GM19099 (cell line): ENCODE measurements around the gene MEIKIN.

Experiments used
- POLR2A ChIP-seq: IDR thresholded peaks from 3 replicates; pipeline ENCODE4 v1.6.1; 2011; ENCODE audit warnings: low read depth; ENCODE audit not compliant: insufficient read length; ENCODE audit errors: extremely low read depth

MEIKIN gene

DNA sequence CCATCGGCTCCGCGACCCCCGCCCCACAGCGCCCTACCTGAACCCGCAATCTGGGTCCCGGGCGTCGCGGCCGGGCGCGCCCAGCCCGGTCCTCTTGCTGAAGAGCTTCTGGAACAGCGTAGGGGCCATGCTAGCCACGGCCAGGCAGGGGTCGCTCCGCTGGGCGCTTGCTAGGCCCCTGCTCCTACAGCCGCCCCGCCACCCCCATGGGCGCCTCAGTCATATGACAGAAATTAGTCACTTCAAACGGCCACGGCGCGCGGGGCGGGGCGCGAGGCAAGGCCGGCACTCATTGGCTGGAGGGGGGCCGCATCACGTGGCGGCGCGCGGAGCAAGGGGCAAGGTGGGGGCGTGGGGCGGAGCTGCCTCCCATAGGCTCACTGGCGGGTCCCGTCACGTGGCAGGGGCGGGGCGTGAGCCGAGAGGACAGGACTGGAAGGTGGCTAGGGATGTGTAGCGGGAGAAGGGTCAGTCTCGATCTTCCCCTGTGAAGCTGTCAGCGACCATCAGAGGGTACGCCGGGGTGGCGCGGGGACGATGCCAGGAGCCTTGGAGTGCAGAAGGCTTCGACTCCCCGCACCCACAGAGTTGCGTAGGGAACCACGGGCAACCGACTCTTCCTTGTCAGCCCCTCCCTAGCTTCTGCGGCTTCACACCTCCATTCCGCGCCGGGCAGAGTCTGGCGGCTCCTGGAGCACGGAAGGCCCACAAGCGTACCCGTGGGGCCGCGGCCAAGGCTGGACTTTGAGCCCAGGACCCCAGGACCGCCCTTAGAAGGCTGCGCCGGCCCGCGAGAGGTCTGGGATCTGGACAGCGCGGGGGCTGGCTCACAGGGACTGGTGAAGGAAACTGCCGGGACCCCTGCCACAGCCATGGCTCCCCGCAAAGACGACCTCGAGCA lies 148.4 kb downstream of the MEIKIN start, which contains the start of gene FNIP1:
Gene FNIP1 (minus strand): TSS at position 225 of the 901 bp plus-strand sequence. CDS start 96 bp downstream, at position 129.
- peak; percentile 87 for TF ChIP-seq POLR2A

DNA sequence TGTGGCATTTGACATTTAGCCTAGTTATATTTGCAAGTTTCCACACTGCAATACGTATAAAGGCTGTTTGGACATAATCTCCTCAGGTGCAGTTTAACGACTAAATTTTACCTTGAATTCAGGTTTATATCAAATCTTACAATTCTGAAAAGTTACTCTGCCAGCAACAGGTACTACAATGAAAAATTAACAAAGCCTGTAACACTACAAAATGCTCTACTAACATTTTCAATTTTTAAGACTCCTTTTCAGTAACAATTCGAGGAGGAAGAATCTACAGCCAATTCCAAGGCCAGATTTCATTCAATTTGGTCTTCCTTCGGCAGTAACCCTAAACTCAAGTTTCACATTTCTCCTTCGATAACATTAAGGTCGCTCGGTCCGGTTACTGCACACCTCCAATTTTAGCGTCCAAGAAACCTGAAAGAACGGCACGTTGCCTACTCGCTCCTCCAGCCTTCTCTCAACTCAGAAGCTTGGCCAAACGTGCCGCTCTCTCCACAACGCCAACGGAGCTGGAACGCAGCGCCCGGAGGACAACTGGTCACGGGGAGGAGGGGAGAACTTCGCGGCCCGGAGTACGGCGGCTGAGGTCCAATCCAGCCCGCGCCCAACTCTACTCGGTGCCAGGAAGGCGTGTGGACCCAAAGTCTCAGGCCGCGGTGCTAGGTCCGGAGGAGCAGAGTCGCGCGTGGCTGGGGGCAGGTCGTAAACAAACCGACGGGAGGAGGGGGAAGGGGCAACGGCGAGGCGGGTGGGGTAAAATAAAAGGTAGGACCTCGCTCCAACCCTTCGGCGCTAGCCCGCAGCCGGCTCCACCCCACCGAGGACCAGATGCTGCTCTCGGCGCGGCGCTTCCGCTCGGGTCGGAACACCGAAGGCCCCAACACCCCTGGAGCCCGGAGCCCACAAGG lies 149.3 kb downstream of the MEIKIN start:
- TF ChIP-seq POLR2A, result no peak

DNA sequence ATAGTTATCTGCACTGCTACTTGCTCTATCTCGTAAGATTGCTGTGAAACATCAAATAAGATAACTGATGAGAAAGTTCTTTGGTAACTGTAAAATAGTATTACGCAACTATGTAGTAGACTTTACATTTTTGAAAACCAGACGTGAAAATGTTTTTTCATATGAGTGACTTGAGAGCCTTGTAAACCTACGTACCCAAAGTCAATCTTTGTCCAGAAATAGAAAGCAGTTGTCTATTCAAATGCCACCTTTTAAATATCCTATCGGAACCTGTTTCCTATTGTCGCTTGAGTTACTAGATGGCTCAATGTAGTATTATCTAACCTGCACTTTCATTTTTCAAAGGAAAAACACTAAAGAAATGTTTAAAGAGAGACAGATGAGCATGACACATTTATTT lies 150.2 kb downstream of the MEIKIN start:
- no peak for TF ChIP-seq POLR2A

DNA sequence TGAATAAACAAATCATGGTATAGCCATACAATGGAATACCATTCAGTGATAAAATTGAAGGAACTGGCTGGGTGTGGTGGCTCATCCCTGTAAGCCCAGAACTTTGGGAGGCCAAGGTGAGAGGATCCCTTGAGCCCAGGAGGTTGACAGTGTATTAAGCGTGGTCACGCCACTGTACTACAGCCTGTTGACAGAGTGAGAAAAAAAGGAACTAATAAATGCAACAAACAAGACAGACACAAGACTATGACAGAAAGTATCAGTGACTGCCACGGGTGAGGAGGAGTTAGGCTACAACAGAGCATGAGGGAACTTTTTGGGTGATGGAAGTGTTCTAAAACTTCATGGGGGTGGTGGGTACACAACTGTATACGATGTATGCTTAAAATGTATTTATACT lies 150.9 kb downstream of the MEIKIN start:
- TF ChIP-seq POLR2A, result no peak

DNA sequence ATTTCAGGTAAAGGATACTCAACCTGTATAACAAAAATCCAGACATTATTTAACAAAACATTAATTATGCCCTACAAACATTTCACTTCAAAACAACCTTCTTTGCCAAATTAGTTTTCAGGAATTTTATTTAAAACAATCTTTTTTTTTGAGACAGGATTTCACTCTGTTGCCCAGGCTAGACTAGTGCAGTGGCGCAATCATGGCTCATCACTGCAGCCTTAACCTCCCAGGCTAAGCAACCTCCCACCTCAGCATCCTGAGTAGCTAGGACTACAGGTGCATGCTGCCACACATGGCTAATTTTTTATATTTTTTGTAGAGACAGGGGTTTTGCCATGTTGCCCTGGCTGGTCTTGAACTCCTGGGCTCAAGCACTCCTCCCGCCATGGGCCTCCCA lies 152.6 kb downstream of the MEIKIN start:
- no peak for TF ChIP-seq POLR2A

DNA sequence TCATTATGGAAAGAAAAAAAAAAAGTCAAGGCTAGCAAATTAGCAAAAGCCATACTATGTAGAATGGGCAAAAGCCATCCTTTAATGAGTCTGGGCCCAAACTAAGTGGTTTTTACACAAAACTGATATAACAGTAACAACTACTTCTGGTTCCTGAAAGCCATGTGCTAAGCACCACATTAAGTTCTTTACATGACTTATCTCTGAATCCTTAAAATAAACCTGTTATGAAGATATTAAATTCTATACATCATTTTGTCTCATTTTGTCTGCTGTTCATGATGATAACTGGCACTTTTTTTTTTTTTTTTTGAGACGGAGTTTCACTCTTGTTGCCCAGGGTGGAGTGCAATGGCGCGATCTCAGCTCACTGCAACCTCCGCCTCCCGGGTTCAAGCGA lies 153.6 kb downstream of the MEIKIN start:
- TF ChIP-seq POLR2A, result no peak

DNA sequence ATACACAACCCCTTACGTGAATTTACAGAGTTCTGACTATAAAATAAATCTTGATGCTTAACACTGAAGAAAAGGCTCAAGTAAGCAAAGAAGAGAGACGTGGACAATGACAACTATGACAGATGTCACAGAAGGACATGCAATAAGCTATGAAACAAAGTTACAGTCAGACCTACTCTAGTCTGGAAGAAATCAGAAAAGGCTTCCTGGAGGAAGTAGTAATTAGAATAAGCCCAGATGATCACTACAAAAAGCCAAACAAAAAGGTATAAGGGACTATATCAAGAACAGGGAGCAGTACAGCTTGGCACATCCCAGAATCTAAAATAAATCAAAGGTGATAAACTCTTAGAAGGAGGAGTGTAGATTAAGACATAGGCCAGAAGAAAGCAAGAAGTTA lies 154.9 kb downstream of the MEIKIN start:
- no peak for TF ChIP-seq POLR2A

DNA sequence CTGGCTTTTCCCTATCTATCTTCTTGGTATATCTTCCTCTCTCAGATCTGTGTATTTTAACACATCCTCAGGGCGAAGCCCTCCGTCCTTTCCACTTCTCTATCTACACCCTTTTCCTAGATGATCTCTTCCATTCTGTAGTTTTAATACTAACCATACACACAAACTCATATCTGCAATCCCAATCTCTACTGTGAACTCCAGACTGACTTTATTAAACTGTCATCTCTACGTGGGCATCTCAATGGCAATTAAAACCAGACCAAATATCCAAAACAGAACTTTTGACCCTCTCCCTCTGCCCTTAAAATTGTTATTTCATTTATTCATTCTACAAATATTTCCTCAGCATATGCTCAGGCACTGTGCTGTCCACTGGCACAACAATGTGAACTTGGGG lies 155.7 kb downstream of the MEIKIN start:
- no peak for TF ChIP-seq POLR2A

DNA sequence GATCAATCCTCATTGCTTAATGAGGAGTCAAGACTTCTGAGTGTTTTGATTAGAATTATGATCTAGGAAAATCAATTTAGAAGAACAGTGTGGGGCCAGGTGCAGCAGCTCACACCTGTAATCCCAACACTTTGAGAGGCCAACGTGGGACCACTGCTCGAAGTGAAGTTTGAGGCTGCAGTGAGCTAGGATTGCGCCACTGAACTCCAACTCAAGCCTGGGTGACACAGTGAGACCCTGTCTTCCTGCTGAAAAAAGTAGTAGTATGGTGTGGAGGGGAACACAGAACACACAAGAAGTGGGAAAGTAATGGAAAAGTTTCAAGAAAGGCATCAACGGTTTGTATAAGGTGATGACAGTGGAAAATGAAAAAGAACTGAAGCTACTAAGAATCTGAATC lies 157.7 kb downstream of the MEIKIN start:
- no peak for TF ChIP-seq POLR2A

DNA sequence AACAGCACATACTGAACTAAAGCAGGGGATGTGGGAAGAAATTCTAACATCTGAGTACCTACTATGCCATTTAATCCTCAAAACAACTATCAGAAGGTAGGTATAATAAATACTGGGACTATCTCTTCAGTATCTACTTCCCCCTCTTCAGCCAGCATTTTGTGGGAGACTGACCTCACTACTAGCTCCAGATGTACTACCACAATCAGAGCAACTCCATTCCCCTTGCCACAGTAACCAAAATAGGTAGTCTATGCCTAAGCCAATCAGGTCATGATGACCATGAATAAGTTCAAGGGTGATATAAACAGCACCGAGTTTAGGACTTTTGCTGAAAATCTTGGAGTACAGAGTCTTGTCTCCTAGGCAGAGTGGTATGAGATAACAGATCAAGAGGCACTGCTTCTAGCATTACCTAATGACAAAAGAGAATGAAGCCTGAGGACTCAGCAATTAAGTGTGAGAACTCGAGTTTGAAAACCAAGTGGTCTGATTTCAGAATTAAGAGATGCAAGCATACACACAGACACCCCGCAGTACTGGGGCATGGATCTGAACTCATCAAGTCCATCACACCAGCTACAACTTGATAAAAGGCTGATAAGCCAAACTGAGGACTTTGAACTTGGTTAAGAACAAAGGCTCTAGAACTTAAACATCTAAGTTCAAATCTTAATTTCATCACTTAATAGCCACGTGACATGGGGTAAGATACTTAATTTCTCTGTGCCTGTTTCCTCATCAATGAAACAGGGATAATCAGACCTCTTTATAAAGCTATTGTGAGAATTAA lies 158.4 kb downstream of the MEIKIN start:
- no peak for TF ChIP-seq POLR2A

DNA sequence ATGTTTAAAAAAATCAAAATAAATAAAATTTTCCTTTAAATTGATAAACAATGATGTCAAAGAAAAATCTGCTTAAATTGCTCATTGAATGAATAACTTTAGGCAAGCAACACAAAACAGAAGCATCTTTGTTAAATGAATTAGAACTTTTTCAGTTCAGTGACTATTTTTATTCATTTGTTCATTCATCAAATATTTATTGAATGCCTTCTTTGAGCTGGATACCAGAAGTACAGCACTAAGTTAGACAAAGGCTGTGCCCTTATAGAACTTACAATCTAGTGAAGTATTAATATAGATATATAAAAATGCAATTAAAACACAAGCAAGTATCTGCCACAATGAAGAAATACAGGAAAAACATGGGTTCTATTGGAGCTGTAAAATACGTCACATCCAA lies 159.4 kb downstream of the MEIKIN start:
- no peak for TF ChIP-seq POLR2A

DNA sequence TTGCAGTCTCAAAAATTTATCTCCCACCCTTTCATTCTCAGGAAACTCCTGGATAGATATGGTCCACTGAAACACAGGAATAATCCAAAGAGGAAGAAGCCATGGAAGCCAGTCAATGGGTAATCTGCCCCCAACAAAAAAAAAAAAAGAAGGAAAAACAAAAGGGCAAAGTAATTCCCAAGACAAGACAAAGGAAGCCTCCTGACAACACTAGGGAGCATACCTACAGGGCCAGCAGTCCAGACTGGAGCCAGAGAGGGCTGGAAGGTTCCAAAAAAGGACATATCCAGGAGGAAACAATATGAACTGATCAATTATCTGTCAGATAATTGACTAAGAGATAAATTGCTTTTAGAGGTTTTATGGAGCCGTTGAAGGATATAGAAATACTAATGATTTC lies 161.6 kb downstream of the MEIKIN start:
- TF ChIP-seq POLR2A, result no peak

DNA sequence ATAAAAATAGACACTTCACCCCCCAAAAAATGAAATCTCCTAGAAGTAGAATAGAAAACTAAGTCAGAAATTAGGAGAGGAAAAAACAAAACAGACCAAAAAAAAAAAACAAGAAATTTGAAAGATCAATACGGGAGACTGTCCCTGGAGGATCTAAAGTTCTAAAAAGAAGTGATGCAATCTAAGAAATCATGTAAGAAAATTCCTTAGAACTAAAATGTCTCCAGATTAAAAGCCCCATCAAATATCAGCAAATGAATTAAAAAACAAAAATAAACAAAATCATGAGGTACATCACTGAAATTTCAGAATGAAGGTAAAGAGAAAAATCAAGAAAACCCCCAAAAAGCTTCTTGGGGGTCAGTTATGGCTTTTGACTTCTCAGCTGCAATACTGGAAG lies 162.1 kb downstream of the MEIKIN start:
- TF ChIP-seq POLR2A, result no peak

DNA sequence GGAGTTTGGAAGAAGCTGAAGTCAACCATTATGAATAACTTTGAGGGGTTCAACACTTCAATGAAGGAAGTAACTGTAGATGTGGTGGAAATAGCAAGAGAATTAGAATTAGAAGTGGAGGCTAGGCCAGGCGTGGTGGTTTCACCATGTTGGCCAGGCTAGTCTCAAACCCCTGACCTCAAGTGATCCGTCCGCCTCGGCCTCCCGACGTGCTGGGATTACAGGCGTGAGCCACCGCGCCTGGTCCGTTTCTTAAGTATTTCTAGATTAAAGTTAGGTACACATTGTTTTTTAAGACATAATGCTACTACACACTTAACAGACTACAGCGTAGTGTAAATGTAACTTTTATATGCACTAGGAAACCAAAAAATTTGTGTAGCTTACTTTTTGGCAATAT lies 162.7 kb downstream of the MEIKIN start:
- TF ChIP-seq POLR2A, result no peak

DNA sequence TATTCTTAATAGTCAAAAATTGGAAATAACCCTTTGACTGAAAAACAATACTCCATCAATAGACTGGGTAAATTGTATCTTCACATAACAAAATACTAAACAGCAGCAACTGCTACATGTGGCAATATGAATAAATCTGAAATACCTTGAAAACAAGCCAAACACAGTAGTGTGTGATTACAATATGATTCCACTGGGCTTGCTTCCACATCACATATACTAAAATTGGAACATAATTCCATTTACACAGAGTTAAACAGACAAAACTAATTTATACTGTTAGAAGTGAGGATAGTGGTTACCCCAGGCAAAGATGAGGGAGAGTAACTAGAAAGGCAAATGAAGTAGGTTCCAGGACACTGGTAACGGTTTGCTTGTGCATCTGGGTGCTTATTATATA lies 169.0 kb downstream of the MEIKIN start:
- TF ChIP-seq POLR2A, result no peak
